ENCODE results near the gene MEIKIN. TPM values are rescaled to one million over a fixed set of nuclear protein-coding genes. Genes with fewer than 3 reads are reported as not detected.

MEIKIN gene
- total RNA-seq, 1 experiment from 2014 or later = not detected

- no TSS peak for BruUV-seq (replicated peaks)
- intact Hi-C loops (cut with micrococcal nuclease; ENCODE audit: unreplicated experiment) = no loop called here
- H3K4me1 ChIP-seq = no peaks in the 10 kb centered on the region
- H3K36me3 Mint-ChIP-seq (ENCODE audit: insufficient read depth, unreplicated experiment) = no peaks in the 10 kb centered on the region
- ChIA-PET CTCF (no interaction called here), POLR2A (no interaction called here)
- H3K4me3 Mint-ChIP-seq (ENCODE audit: unreplicated experiment) = no peak overlapping the region
- no peak overlapping the region for H3K4me3 ChIP-seq (ENCODE audit: low read depth, low read length)
- no peaks in the 10 kb centered on the region for H3K36me3 ChIP-seq (ENCODE audit: control insufficient read depth, insufficient read depth, low read length)
- DNase-seq = no peak
- H3K9me3 ChIP-seq = no peaks in the 10 kb centered on the region
- no peak overlapping the region for H3K27ac Mint-ChIP-seq (ENCODE audit: unreplicated experiment)
- no peaks in the 10 kb centered on the region for H3K9me3 Mint-ChIP-seq (ENCODE audit: unreplicated experiment)
- no peaks in the 10 kb centered on the region for H3K27me3 ChIP-seq (replicated peaks; ENCODE audit: control insufficient read depth, insufficient read depth, low read length)
- H3K4me1 Mint-ChIP-seq (ENCODE audit: low read depth, unreplicated experiment) = no peaks in the 10 kb centered on the region
- H3K27me3 Mint-ChIP-seq (ENCODE audit: insufficient read depth, unreplicated experiment) = no peaks in the 10 kb centered on the region
- TF ChIP-seq CTCF (IDR thresholded peaks at IDR 0.05; ENCODE audit: insufficient read depth in 1 of 2, low read depth in 1 of 2, low read length in 1 of 2, severe bottlenecking in 1 of 2, unreplicated experiment in 1 of 2) = no peak
Observed at GRCh38 chr5:131950706-131951105, 5.2 kb upstream of the MEIKIN start.

GRCh38 chr5:131947445-131947844 is 2.0 kb upstream of the MEIKIN start:
- CTCF ChIA-PET = interaction anchor here (1.7 kb wide), 1 partner anchor 60 kb away, joined by 4 read pairs; no protein-coding TSS in a partner anchor
- no peaks in the 10 kb centered on the region for H3K27me3 ChIP-seq (replicated peaks; ENCODE audit: control insufficient read depth, insufficient read depth, low read length)
- Mint-ChIP-seq H3K36me3 (ENCODE audit: insufficient read depth, unreplicated experiment) (no peaks in the 10 kb centered on the region), H3K4me3 (ENCODE audit: unreplicated experiment) (no peak overlapping the region), H3K27ac (ENCODE audit: unreplicated experiment) (no peak overlapping the region), H3K9me3 (ENCODE audit: unreplicated experiment) (no peaks in the 10 kb centered on the region), H3K4me1 (ENCODE audit: low read depth, unreplicated experiment) (no peaks in the 10 kb centered on the region), H3K27me3 (ENCODE audit: insufficient read depth, unreplicated experiment) (no peaks in the 10 kb centered on the region)
- POLR2A ChIA-PET = no interaction called here
- H3K4me1 ChIP-seq = no peaks in the 10 kb centered on the region
- no peaks in the 10 kb centered on the region for H3K36me3 ChIP-seq (ENCODE audit: control insufficient read depth, insufficient read depth, low read length)
- no peak for DNase-seq
- no peak overlapping the region for H3K4me3 ChIP-seq (ENCODE audit: low read depth, low read length)
- intact Hi-C loops (cut with micrococcal nuclease; ENCODE audit: unreplicated experiment) = no loop called here
- BruUV-seq (replicated peaks) = no TSS peak
- TF ChIP-seq CTCF (IDR thresholded peaks at IDR 0.05; ENCODE audit: insufficient read depth in 1 of 2, low read depth in 1 of 2, low read length in 1 of 2, severe bottlenecking in 1 of 2, unreplicated experiment in 1 of 2) = no peak
- H3K9me3 ChIP-seq = no peaks in the 10 kb centered on the region

- intact Hi-C loops (cut with micrococcal nuclease; ENCODE audit: unreplicated experiment) = no loop called here
- Histone ChIP-seq H3K27me3 (replicated peaks; ENCODE audit: control insufficient read depth, insufficient read depth, low read length) (no peaks in the 10 kb centered on the region), H3K4me1 (no peaks in the 10 kb centered on the region), H3K36me3 (ENCODE audit: control insufficient read depth, insufficient read depth, low read length) (no peaks in the 10 kb centered on the region), H3K9me3 (no peaks in the 10 kb centered on the region), H3K4me3 (ENCODE audit: low read depth, low read length) (no peak overlapping the region)
- no peak for TF ChIP-seq CTCF (IDR thresholded peaks at IDR 0.05; ENCODE audit: insufficient read depth in 1 of 2, low read depth in 1 of 2, low read length in 1 of 2, severe bottlenecking in 1 of 2, unreplicated experiment in 1 of 2)
- no peak overlapping the region for H3K27ac Mint-ChIP-seq (ENCODE audit: unreplicated experiment)
- H3K4me1 Mint-ChIP-seq (ENCODE audit: low read depth, unreplicated experiment) = no peaks in the 10 kb centered on the region
- H3K27me3 Mint-ChIP-seq (ENCODE audit: insufficient read depth, unreplicated experiment) = peaks cover 7% of the 10 kb centered on the region
- H3K4me3 Mint-ChIP-seq (ENCODE audit: unreplicated experiment) = no peak overlapping the region
- CTCF ChIA-PET = no interaction called here
- H3K36me3 Mint-ChIP-seq (ENCODE audit: insufficient read depth, unreplicated experiment) = no peaks in the 10 kb centered on the region
- H3K9me3 Mint-ChIP-seq (ENCODE audit: unreplicated experiment) = no peaks in the 10 kb centered on the region
- DNase-seq = no peak
- no TSS peak for BruUV-seq (replicated peaks)
- POLR2A ChIA-PET = no interaction called here
Observed at GRCh38 chr5:131944702-131945550, 537 bp downstream of the MEIKIN start.

Data from Caco-2 (cell line).